Brain microvascular endothelial cell (primary cell): Measurements from ENCODE around the gene MS4A6A.
A peak's percentile ranks its signal among the peaks of the same experiment; 100 is the strongest.

Experiments
- DNase-seq: peaks from one replicate; pipeline ENCODE4 v3.0.0-alpha.2; 2020
- H3K27ac ChIP-seq: fragments of 250-450 bp; sonication (Bioruptor Pico); 2 replicates; pipeline ENCODE4 v1.5.1; 2020; ENCODE audit warnings: mild to moderate bottlenecking, moderate library complexity
- H3K27me3 ChIP-seq: fragments of 250-450 bp; sonication (Bioruptor Pico); replicated peaks from 2 replicates; pipeline ENCODE4 v1.5.1; 2020; ENCODE audit warnings: mild to moderate bottlenecking
- H3K36me3 ChIP-seq: fragments of 250-450 bp; sonication (Bioruptor Pico); replicated peaks from 2 replicates; pipeline ENCODE4 v1.5.1; 2020; ENCODE audit warnings: mild to moderate bottlenecking
- H3K4me3 ChIP-seq: 2 replicates; pipeline ENCODE4 v1.5.1; 2011; ENCODE audit warnings: low read depth, mild to moderate bottlenecking, control low read depth, low read length, moderate library complexity
- CTCF ChIP-seq: IDR thresholded peaks from 2 replicates; pipeline ENCODE4 v1.5.1; 2011; ENCODE audit warnings: low read depth, mild to moderate bottlenecking, moderate library complexity, low read length, control low read depth, inconsistent platforms; ENCODE audit errors: missing control alignments
- in situ Hi-C: cut with HindIII; loops from 2 replicates; pipeline ENCODE4 v1.10.0; 2017; ENCODE audit warnings: low sequenced_read_pairs, low pct_ligation_motif_present

Gene MS4A6A

GRCh38 chr11:60169264-60169915 lies 13.5 kb downstream of the MS4A6A start:
- Histone ChIP-seq H3K36me3 (no peaks in the 10 kb centered on the region), H3K27ac (no peak overlapping the region), H3K27me3 (no peaks in the 10 kb centered on the region), H3K4me3 (no peak overlapping the region)
- TF ChIP-seq CTCF: peak; percentile 30
- peak; percentile 2 for DNase-seq
- in situ Hi-C loops: no loop called here

- no peak overlapping the region for H3K4me3 ChIP-seq
- no peak for TF ChIP-seq CTCF
- no peak for DNase-seq
- in situ Hi-C loops: no loop called here
- H3K27me3 ChIP-seq: no peaks in the 10 kb centered on the region
- no peaks in the 10 kb centered on the region for H3K36me3 ChIP-seq
- H3K27ac ChIP-seq: no peak overlapping the region
Measured at GRCh38 chr11:60168306-60168705, 14.6 kb downstream of the MS4A6A start.

GRCh38 chr11:60165951-60166350 lies 16.9 kb downstream of the MS4A6A start:
- in situ Hi-C loops: no loop called here
- TF ChIP-seq CTCF: no peak
- H3K4me3 ChIP-seq: no peak overlapping the region
- no peak overlapping the region for H3K27ac ChIP-seq
- no peaks in the 10 kb centered on the region for H3K27me3 ChIP-seq
- H3K36me3 ChIP-seq: no peaks in the 10 kb centered on the region
- DNase-seq: no peak

- in situ Hi-C loops: no loop called here
- Histone ChIP-seq H3K27ac (no peak overlapping the region), H3K4me3 (no peak overlapping the region), H3K36me3 (no peaks in the 10 kb centered on the region), H3K27me3 (no peaks in the 10 kb centered on the region)
- TF ChIP-seq CTCF: no peak
- no peak for DNase-seq
Measured at GRCh38 chr11:60165538-60165937, 17.3 kb downstream of the MS4A6A start.

GRCh38 chr11:60164550-60165075 lies 18.3 kb downstream of the MS4A6A start:
- Histone ChIP-seq H3K27ac (no peak overlapping the region), H3K27me3 (no peaks in the 10 kb centered on the region), H3K4me3 (no peak overlapping the region), H3K36me3 (no peaks in the 10 kb centered on the region)
- no peak for DNase-seq
- no peak for TF ChIP-seq CTCF
- in situ Hi-C loops: no loop called here

GRCh38 chr11:60161766-60162165 lies 21.1 kb downstream of the MS4A6A start:
- TF ChIP-seq CTCF: no peak
- H3K36me3 ChIP-seq: no peaks in the 10 kb centered on the region
- in situ Hi-C loops: no loop called here

More at GRCh38 chr11:60161766-60162165, 21.1 kb downstream of the MS4A6A start:
- H3K4me3 ChIP-seq: no peak overlapping the region
- DNase-seq: no peak
- no peak overlapping the region for H3K27ac ChIP-seq
- no peaks in the 10 kb centered on the region for H3K27me3 ChIP-seq
